Right atrium auricular region (tissue), 2 donors: Measurements from ENCODE around the gene SH3PXD2B. TPM values are rescaled to one million over a fixed set of nuclear protein-coding genes. Genes with fewer than 3 reads are reported as not detected.

Source experiments
- DNase-seq: peaks from one replicate; pipeline ENCODE4 v3.0.0-alpha.2; 2019; ENCODE audit warnings: low spot score
- H3K27ac ChIP-seq, 2 donors: fragments of 200-600 bp; sonication (generic); 1 replicate in 1 of 2; 2 replicates in 1 of 2; pipeline ENCODE4 v1.5.1; 2016 to 2019
- H3K27me3 ChIP-seq, 2 donors: fragments of 200-600 bp; sonication (generic); one replicate each; pipeline versions ENCODE4 v1.5.1 to v1.6.0; 2017 to 2019
- H3K36me3 ChIP-seq: fragments of 200-600 bp; sonication (generic); one replicate; pipeline ENCODE4 v1.5.1; 2016
- H3K4me1 ChIP-seq, 2 donors: fragments of 200-600 bp; sonication (generic); one replicate each; pipeline versions ENCODE4 v1.5.1 to v1.6.0; 2017 to 2019
- H3K4me3 ChIP-seq, 2 donors: fragments of 200-600 bp; sonication (generic); 1 replicate in 1 of 2; 2 replicates in 1 of 2; pipeline ENCODE4 v1.5.1; 2017 to 2019; ENCODE audit warnings: mild to moderate bottlenecking in 1 of 2, moderate library complexity in 1 of 2
- H3K9me3 ChIP-seq, 2 donors: fragments of 200-600 bp; sonication (generic); one replicate each; pipeline ENCODE4 v1.5.1; 2019
- CTCF ChIP-seq, 2 donors: fragments of 200-600 bp; sonication (generic); IDR thresholded peaks; one replicate each; pipeline ENCODE4 v1.5.1; 2019; ENCODE audit warnings: antibody characterized with exemption in 2 of 2
- total RNA-seq, 2 donors: library from RNA; depleted of rRNA; stranded (reverse); fragments of >200 nt; gene quantifications; one replicate each; pipeline ENCODE4 v1.1.0, GENCODE V29; 2016

Gene SH3PXD2B
- total RNA-seq, 2 donors from 2014 or later: 7.2 to 13.9 TPM

DNA sequence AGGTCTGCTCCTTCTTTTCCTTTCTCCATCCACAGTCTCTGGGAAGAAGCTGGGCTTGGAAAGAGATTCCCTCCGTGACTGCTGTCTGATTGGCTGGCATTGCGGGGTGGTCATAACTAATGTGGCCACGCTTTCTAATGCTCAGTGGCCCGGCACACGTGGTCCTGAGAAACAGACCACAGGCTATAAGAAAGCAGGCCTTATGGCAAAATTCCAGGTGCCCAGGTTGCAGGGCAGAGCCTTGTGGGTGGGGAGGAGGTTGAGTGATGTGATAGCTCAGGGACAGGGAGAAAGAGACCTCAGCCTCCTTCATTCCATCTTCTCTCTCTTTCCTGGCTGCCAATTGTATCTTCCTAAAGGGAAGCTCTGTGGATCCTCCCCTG, 5.4 kb upstream of the SH3PXD2B start:
- Histone ChIP-seq H3K36me3 (no peaks in the 10 kb centered on the region), H3K4me1 (peaks cover 0 to 14% of the 10 kb centered on the region in 2 donors), H3K27me3 (no peaks in the 10 kb centered on the region), H3K4me3 (no peak overlapping the region), H3K27ac (no peak overlapping the region), H3K9me3 (peaks cover 0 to 9% of the 10 kb centered on the region in 2 donors)
- DNase-seq: no peak
- no peak for TF ChIP-seq CTCF (IDR thresholded peaks at IDR 0.05)

- Histone ChIP-seq H3K36me3 (no peaks in the 10 kb centered on the region), H3K27ac (no peak overlapping the region), H3K4me1 (peaks cover 0 to 16% of the 10 kb centered on the region in 2 donors), H3K27me3 (no peaks in the 10 kb centered on the region), H3K4me3 (no peak overlapping the region), H3K9me3 (peaks cover 0 to 9% of the 10 kb centered on the region in 2 donors)
- TF ChIP-seq CTCF (IDR thresholded peaks at IDR 0.05): no peak
- no peak for DNase-seq
Measured at GRCh38 chr5:172458976-172459782, 4.9 kb upstream of the SH3PXD2B start.

DNA sequence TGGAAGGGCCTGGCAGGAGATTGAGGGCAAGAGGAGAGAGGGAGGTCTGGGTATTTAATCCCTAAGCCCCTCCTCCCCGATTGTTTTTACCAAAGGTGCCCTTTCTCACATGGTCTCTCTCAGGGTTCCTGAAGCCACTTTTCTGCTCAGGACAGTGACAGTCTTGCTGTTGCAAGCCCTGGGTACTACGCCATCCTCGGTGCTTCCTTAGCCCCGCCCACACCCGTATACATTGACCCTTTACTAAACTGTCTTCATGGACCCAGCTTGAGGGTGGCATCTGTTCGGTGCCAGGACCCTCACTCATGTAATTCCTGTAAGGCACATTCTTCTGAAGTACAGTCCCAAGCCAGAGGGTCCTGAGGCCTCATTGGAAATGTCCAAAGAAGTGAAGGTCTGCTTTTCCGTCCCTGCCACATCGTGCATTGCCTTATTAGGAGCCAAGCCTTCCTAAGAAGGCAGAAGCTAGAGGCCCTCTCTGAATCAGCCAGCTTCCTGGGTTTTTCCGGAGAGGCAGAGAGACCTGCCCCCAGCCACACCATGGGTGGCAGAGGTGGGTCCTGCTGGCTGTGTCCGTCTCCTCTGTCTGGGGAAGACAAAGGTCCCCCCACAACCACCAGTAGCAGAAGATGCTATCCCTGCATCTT, 1.9 kb upstream of the SH3PXD2B start:
- H3K27me3 ChIP-seq: no peaks in the 10 kb centered on the region
- no peak overlapping the region for H3K27ac ChIP-seq
- H3K9me3 ChIP-seq: no peaks in the 10 kb centered on the region
- H3K4me1 ChIP-seq: peaks cover 0 to 31% of the 10 kb centered on the region in 2 donors
- no peak overlapping the region for H3K4me3 ChIP-seq
- TF ChIP-seq CTCF (IDR thresholded peaks at IDR 0.05): no peak
- DNase-seq: no peak
- no peaks in the 10 kb centered on the region for H3K36me3 ChIP-seq

- H3K27me3 ChIP-seq: no peaks in the 10 kb centered on the region
- H3K36me3 ChIP-seq: no peaks in the 10 kb centered on the region
- peaks cover 0 to 35% of the 10 kb centered on the region in 2 donors for H3K4me1 ChIP-seq
- no peaks in the 10 kb centered on the region for H3K9me3 ChIP-seq
- no peak for DNase-seq
- no peak for TF ChIP-seq CTCF (IDR thresholded peaks at IDR 0.05)
- H3K4me3 ChIP-seq: no peak overlapping the region
- no peak overlapping the region for H3K27ac ChIP-seq
Measured at GRCh38 chr5:172455511-172456061, 1.3 kb upstream of the SH3PXD2B start.

DNA sequence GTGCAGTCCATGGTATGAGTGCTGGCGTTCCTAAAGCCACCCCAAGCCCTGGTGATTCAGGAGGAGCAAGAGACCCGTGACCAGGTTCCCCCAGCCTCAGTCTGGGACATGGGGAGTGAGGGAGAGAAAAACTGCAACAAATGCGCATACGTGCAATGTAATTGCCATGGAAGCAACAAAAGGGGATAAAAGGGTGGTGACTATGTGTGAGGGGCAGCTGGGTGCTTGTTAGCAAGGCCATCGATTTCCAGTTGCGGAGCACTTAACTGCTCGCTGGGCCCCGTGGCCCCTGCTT, 709 bp upstream of the SH3PXD2B start:
- H3K4me3 ChIP-seq: peak overlapping the region; percentile 43 to 88
- peaks cover 0 to 35% of the 10 kb centered on the region in 2 donors for H3K4me1 ChIP-seq
- DNase-seq: no peak
- H3K27ac ChIP-seq: peak overlapping the region; percentile 37 to 50
- H3K27me3 ChIP-seq: no peaks in the 10 kb centered on the region
- TF ChIP-seq CTCF (IDR thresholded peaks at IDR 0.05): no peak
- H3K36me3 ChIP-seq: no peaks in the 10 kb centered on the region
- no peaks in the 10 kb centered on the region for H3K9me3 ChIP-seq
